Stimulated activated CD4-positive, alpha-beta T cell treated with anti-CD3 and anti-CD28 coated beads, Interleukin-4, amount 100 ng/mL, for 1 hour (primary cell): ENCODE data around the gene RWDD1.

Source experiments
- DNase-seq: peaks from one replicate; pipeline ENCODE4 v3.0.0-alpha.2; 2020

The RWDD1 gene

GRCh38 chr6:116615937-116616736 is 44.8 kb downstream of the RWDD1 start, which contains the start of gene RSPH4A:
TSS of gene RSPH4A (plus strand) at chr6:116616479. CDS start at chr6:116616624, 145 bp downstream.
- peak; percentile 42 for DNase-seq

- no peak for DNase-seq
Measured at GRCh38 chr6:116616737-116617053, 45.4 kb downstream of the RWDD1 start.

GRCh38 chr6:116624036-116624805 is 52.9 kb downstream of the RWDD1 start:
- no peak for DNase-seq

- DNase-seq: no peak
Measured at GRCh38 chr6:116625872-116626271, 54.6 kb downstream of the RWDD1 start.

- no peak for DNase-seq
Measured at GRCh38 chr6:116629563-116629981, 58.3 kb downstream of the RWDD1 start.

- no peak for DNase-seq
Measured at GRCh38 chr6:116631379-116631990, 60.2 kb downstream of the RWDD1 start.

GRCh38 chr6:116633685-116634084 is 62.4 kb downstream of the RWDD1 start:
- no peak for DNase-seq
